ENCODE data around the gene NOL3. TPM values are rescaled to one million over a fixed set of nuclear protein-coding genes. Genes with fewer than 3 reads are reported as not detected.

Gene NOL3
- total RNA-seq, 1 experiment from 2014 or later = 8.5 TPM

DNA sequence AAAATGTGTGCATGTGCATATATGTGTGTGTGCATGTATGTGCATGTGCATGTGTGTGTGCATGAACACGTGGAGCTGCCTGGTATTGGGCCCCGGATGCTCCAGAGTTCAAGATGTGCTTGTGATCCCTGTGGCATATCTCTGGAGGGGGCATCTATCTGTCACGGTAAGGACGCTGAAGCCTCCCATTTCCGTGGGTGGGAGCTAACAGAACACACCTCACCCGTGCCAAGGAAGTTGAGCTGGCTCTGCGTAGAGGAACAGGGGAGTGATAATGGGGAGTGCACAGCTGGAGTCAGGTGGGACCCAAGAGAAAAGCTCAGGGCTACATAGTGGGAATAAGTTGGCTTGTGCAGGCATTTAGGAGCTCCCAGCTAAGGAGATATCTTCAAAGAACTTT lies 41.3 kb downstream of the NOL3 start:
- Mint-ChIP-seq H3K27me3 (ENCODE audit: low read depth) (peaks cover 27% of the 10 kb centered on the region), H3K27ac (no peak overlapping the region), H3K4me1 (no peaks in the 10 kb centered on the region), H3K36me3 (no peaks in the 10 kb centered on the region), H3K9me3 (no peaks in the 10 kb centered on the region), H3K4me3 (no peak overlapping the region)
- POLR2A ChIA-PET = no interaction called here
- CTCF ChIA-PET = interaction anchor here (1.0 to 9.1 kb wide), 3 partner anchors 13 to 73 kb away, joined by 3 to 65 read pairs (median 5); partner anchors contain the start of gene ELMO3
- ATAC-seq (no peak), DNase-seq (ENCODE audit: low spot score) (no peak)
- no peak for TF ChIP-seq SOX15 (CRISPR knock-in tag; IDR thresholded peaks at IDR 0.05)
- TF ChIP-seq, protein P1, sequence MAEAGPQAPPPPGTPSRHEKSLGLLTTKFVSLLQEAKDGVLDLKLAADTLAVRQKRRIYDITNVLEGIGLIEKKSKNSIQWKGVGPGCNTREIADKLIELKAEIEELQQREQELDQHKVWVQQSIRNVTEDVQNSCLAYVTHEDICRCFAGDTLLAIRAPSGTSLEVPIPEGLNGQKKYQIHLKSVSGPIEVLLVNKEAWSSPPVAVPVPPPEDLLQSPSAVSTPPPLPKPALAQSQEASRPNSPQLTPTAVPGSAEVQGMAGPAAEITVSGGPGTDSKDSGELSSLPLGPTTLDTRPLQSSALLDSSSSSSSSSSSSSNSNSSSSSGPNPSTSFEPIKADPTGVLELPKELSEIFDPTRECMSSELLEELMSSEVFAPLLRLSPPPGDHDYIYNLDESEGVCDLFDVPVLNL (CRISPR knock-in tag; IDR thresholded peaks at IDR 0.05; ENCODE audit: borderline replicate concordance, low read depth) = no peak
- TF ChIP-seq, protein P2, sequence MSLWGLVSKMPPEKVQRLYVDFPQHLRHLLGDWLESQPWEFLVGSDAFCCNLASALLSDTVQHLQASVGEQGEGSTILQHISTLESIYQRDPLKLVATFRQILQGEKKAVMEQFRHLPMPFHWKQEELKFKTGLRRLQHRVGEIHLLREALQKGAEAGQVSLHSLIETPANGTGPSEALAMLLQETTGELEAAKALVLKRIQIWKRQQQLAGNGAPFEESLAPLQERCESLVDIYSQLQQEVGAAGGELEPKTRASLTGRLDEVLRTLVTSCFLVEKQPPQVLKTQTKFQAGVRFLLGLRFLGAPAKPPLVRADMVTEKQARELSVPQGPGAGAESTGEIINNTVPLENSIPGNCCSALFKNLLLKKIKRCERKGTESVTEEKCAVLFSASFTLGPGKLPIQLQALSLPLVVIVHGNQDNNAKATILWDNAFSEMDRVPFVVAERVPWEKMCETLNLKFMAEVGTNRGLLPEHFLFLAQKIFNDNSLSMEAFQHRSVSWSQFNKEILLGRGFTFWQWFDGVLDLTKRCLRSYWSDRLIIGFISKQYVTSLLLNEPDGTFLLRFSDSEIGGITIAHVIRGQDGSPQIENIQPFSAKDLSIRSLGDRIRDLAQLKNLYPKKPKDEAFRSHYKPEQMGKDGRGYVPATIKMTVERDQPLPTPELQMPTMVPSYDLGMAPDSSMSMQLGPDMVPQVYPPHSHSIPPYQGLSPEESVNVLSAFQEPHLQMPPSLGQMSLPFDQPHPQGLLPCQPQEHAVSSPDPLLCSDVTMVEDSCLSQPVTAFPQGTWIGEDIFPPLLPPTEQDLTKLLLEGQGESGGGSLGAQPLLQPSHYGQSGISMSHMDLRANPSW (CRISPR knock-in tag; conservative IDR thresholded peaks at IDR 0.05; ENCODE audit: low read depth) = no peak
- TF ChIP-seq CREM (CRISPR knock-in tag; IDR thresholded peaks at IDR 0.05) = no peak
- TF ChIP-seq, protein P3, sequence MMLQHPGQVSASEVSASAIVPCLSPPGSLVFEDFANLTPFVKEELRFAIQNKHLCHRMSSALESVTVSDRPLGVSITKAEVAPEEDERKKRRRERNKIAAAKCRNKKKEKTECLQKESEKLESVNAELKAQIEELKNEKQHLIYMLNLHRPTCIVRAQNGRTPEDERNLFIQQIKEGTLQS (CRISPR knock-in tag; conservative IDR thresholded peaks at IDR 0.05) = no peak
- no peak for TF ChIP-seq JAZF1 (CRISPR knock-in tag; IDR thresholded peaks at IDR 0.05)
- TF ChIP-seq, protein P4, sequence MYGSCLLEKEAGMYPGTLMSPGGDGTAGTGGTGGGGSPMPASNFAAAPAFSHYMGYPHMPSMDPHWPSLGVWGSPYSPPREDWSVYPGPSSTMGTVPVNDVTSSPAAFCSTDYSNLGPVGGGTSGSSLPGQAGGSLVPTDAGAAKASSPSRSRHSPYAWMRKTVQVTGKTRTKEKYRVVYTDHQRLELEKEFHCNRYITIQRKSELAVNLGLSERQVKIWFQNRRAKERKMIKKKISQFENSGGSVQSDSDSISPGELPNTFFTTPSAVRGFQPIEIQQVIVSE (CRISPR knock-in tag; IDR thresholded peaks at IDR 0.05; ENCODE audit: borderline replicate concordance) = no peak
- TF ChIP-seq ZNF416 (CRISPR knock-in tag; IDR thresholded peaks at IDR 0.05) = no peak

DNA sequence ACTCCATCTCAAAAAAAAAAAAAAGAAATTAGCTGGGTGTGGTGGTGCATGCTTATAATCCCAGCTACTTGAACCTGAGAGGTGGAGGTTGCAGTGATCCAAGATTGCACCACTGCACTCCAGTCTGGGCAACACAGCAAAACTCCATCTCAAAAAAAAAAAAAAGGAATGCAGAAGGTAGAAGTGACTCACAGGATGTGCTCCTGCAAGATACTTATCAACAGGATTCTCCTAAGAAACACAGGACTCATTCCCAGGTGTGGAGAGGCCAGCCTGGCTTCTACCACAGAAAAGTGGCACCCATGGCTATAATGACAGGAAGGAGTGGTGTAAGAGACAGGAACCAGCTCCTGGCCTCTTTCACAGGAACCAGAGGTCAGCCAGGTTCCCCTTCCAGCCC lies 42.4 kb downstream of the NOL3 start:
- H3K4me3 Mint-ChIP-seq = no peak overlapping the region
- DNase-seq (ENCODE audit: low spot score) (no peak), ATAC-seq (no peak)
- H3K27me3 Mint-ChIP-seq (ENCODE audit: low read depth) = peaks cover 38% of the 10 kb centered on the region
- no peaks in the 10 kb centered on the region for H3K9me3 Mint-ChIP-seq
- CTCF ChIA-PET = interaction anchor here (1.0 to 9.1 kb wide), 3 partner anchors 14 to 72 kb away, joined by 3 to 65 read pairs (median 5); partner anchors contain the start of gene ELMO3
- POLR2A ChIA-PET = no interaction called here
- H3K27ac Mint-ChIP-seq = no peak overlapping the region
- no peaks in the 10 kb centered on the region for H3K4me1 Mint-ChIP-seq
- H3K36me3 Mint-ChIP-seq = no peaks in the 10 kb centered on the region
- TF ChIP-seq NFYB (CRISPR knock-in tag; conservative IDR thresholded peaks at IDR 0.05; ENCODE audit: low read depth) = no peak
- TF ChIP-seq, protein P5, sequence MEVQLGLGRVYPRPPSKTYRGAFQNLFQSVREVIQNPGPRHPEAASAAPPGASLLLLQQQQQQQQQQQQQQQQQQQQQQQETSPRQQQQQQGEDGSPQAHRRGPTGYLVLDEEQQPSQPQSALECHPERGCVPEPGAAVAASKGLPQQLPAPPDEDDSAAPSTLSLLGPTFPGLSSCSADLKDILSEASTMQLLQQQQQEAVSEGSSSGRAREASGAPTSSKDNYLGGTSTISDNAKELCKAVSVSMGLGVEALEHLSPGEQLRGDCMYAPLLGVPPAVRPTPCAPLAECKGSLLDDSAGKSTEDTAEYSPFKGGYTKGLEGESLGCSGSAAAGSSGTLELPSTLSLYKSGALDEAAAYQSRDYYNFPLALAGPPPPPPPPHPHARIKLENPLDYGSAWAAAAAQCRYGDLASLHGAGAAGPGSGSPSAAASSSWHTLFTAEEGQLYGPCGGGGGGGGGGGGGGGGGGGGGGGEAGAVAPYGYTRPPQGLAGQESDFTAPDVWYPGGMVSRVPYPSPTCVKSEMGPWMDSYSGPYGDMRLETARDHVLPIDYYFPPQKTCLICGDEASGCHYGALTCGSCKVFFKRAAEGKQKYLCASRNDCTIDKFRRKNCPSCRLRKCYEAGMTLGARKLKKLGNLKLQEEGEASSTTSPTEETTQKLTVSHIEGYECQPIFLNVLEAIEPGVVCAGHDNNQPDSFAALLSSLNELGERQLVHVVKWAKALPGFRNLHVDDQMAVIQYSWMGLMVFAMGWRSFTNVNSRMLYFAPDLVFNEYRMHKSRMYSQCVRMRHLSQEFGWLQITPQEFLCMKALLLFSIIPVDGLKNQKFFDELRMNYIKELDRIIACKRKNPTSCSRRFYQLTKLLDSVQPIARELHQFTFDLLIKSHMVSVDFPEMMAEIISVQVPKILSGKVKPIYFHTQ (CRISPR knock-in tag; IDR thresholded peaks at IDR 0.05) = no peak
- TF ChIP-seq ZNF671 (CRISPR knock-in tag; IDR thresholded peaks at IDR 0.05) = no peak
- no peak for TF ChIP-seq ZNF232 (CRISPR knock-in tag; IDR thresholded peaks at IDR 0.05)
- TF ChIP-seq ESRRA (CRISPR knock-in tag; IDR thresholded peaks at IDR 0.05; ENCODE audit: borderline replicate concordance) = no peak
- TF ChIP-seq ZNF396 (CRISPR knock-in tag; IDR thresholded peaks at IDR 0.05; ENCODE audit: borderline replicate concordance) = no peak
- TF ChIP-seq, protein P6, sequence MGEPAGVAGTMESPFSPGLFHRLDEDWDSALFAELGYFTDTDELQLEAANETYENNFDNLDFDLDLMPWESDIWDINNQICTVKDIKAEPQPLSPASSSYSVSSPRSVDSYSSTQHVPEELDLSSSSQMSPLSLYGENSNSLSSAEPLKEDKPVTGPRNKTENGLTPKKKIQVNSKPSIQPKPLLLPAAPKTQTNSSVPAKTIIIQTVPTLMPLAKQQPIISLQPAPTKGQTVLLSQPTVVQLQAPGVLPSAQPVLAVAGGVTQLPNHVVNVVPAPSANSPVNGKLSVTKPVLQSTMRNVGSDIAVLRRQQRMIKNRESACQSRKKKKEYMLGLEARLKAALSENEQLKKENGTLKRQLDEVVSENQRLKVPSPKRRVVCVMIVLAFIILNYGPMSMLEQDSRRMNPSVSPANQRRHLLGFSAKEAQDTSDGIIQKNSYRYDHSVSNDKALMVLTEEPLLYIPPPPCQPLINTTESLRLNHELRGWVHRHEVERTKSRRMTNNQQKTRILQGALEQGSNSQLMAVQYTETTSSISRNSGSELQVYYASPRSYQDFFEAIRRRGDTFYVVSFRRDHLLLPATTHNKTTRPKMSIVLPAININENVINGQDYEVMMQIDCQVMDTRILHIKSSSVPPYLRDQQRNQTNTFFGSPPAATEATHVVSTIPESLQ (CRISPR knock-in tag; IDR thresholded peaks at IDR 0.05) = no peak
- no peak for TF ChIP-seq ATF1 (CRISPR knock-in tag; IDR thresholded peaks at IDR 0.05)
- no peak for TF ChIP-seq SOX15 (CRISPR knock-in tag; IDR thresholded peaks at IDR 0.05)
